Kidney (tissue), 14 donors: ENCODE measurements around the gene GLT6D1. TPM values are rescaled to one million over a fixed set of nuclear protein-coding genes. Genes with fewer than 3 reads are reported as not detected.

Source experiments
- DNase-seq, 5 donors: peaks; one replicate each; pipeline ENCODE4 v3.0.0-alpha.2; 2013 to 2020
- FAIRE-seq: peaks from 2 replicates; lab custom pipeline; 2012; peaks lifted over from hg19 to GRCh38; lab: Jason Lieb, UNC
- H3K27ac ChIP-seq, 2 donors: one replicate each; pipeline ENCODE4 v1.7.0; 2013; ENCODE audit warnings: low read depth in 2 of 2, low read length in 2 of 2, inconsistent platforms in 1 of 2
- H3K27me3 ChIP-seq: one replicate; pipeline ENCODE4 v1.7.1; 2013; ENCODE audit warnings: low read length, inconsistent platforms; ENCODE audit not compliant: control insufficient read depth, insufficient read depth
- H3K36me3 ChIP-seq, 3 donors: one replicate each; pipeline versions ENCODE4 v1.7.0 to v1.7.1; 2013; ENCODE audit warnings: low read length in 3 of 3, control low read depth in 1 of 3, inconsistent platforms in 1 of 3; ENCODE audit not compliant: insufficient read depth in 3 of 3, control insufficient read depth in 2 of 3
- H3K4me1 ChIP-seq, 3 donors: one replicate each; pipeline versions ENCODE4 v1.7.0 to v1.7.1; 2013; ENCODE audit warnings: low read length in 3 of 3, inconsistent platforms in 1 of 3, low read depth in 1 of 3; ENCODE audit not compliant: control insufficient read depth in 2 of 3, insufficient read depth in 2 of 3
- H3K4me3 ChIP-seq, 3 donors: one replicate each; pipeline versions ENCODE4 v1.7.0 to v1.8.1; 2013; ENCODE audit warnings: low read length in 3 of 3, control low read depth in 1 of 3, inconsistent platforms in 1 of 3
- H3K9ac ChIP-seq, 3 donors: one replicate each; pipeline versions ENCODE4 v1.7.0 to v1.7.1; 2013; ENCODE audit warnings: low read length in 3 of 3, control low read depth in 1 of 3, inconsistent platforms in 1 of 3
- H3K9me3 ChIP-seq, 3 donors: one replicate each; pipeline versions ENCODE4 v1.7.0 to v1.7.1; 2013; ENCODE audit warnings: low read length in 3 of 3, control low read depth in 1 of 3, inconsistent platforms in 1 of 3; ENCODE audit not compliant: control insufficient read depth in 2 of 3, insufficient read depth in 1 of 3
- intact Hi-C: fragments of 100-400 bp; cut with DNase I; formaldehyde crosslinking; loops from one replicate; pipeline ENCODE4 v1.11.1; 2022
- polyA plus RNA-seq: library from polyadenylated mRNA; stranded (reverse); fragments of 350-450 nt; fragmentation: Illumina TruSeq; extraction: RNeasy Lipid Tissue Mini Kit (QIAGEN cat#74804); gene quantifications from one replicate; pipeline ENCODE4 v1.2.3, GENCODE V29; 2014; ENCODE audit warnings: low read depth, low replicate concordance; ENCODE audit not compliant: insufficient read depth
- total RNA-seq: library from RNA; stranded (reverse); fragmentation: NEBNext Ultra II Directional; extraction: Animal tissue kit (Norgen Biotek cat#: 25700); gene quantifications from one replicate; pipeline ENCODE4 v1.2.1, GENCODE V29; 2021
- TF ChIP-seq, protein P1 (sequence below): IDR thresholded peaks from 3 replicates; pipeline ENCODE4 v1.5.1; 2012; ENCODE audit warnings: mild to moderate bottlenecking, moderate library complexity, borderline replicate concordance; ENCODE audit not compliant: insufficient read depth; ENCODE audit errors: extremely low read depth
- donor health status: control.
- donor health status: control.
- donor health status: control.
- donor health status: control.
- donor health status: control.
- donor health status: DM: yes; HTN: yes; CAD: no.
- donor health status: Normal renal cell carcinoma (clear cell type).

GLT6D1 gene
- total and polyA plus RNA-seq, 2 donors from 2014 or later: not detected

DNA sequence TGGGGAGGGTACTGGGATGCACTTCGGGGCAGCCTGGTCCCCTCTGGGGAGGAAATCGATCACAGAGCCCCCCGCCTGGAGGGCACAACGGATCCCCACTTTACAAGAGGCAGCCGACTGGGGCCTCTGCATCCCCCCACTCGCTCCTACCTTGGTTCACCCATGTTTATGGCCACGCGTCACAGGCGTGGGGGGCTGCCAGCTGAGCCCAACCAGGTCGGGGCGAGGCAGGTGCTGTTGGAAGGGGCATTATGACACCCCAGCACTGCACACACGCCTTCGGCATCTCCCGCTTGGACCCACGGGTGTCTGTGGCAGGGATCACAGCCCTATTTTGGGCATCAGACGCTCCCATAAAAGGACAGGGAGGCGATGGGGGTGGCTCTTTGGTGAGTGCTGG lies 45.4 kb upstream of the GLT6D1 start:
- TF ChIP-seq, protein P1, sequence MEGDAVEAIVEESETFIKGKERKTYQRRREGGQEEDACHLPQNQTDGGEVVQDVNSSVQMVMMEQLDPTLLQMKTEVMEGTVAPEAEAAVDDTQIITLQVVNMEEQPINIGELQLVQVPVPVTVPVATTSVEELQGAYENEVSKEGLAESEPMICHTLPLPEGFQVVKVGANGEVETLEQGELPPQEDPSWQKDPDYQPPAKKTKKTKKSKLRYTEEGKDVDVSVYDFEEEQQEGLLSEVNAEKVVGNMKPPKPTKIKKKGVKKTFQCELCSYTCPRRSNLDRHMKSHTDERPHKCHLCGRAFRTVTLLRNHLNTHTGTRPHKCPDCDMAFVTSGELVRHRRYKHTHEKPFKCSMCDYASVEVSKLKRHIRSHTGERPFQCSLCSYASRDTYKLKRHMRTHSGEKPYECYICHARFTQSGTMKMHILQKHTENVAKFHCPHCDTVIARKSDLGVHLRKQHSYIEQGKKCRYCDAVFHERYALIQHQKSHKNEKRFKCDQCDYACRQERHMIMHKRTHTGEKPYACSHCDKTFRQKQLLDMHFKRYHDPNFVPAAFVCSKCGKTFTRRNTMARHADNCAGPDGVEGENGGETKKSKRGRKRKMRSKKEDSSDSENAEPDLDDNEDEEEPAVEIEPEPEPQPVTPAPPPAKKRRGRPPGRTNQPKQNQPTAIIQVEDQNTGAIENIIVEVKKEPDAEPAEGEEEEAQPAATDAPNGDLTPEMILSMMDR: no peak
- Histone ChIP-seq H3K9ac (no peak overlapping the region), H3K9me3 (no peaks in the 10 kb centered on the region), H3K4me3 (no peak overlapping the region), H3K27me3 (no peaks in the 10 kb centered on the region), H3K27ac (no peak overlapping the region), H3K4me1 (no peaks in the 10 kb centered on the region), H3K36me3 (no peaks in the 10 kb centered on the region)
- intact Hi-C loops: no loop called here
- DNase-seq: no peak
- no peak for FAIRE-seq

DNA sequence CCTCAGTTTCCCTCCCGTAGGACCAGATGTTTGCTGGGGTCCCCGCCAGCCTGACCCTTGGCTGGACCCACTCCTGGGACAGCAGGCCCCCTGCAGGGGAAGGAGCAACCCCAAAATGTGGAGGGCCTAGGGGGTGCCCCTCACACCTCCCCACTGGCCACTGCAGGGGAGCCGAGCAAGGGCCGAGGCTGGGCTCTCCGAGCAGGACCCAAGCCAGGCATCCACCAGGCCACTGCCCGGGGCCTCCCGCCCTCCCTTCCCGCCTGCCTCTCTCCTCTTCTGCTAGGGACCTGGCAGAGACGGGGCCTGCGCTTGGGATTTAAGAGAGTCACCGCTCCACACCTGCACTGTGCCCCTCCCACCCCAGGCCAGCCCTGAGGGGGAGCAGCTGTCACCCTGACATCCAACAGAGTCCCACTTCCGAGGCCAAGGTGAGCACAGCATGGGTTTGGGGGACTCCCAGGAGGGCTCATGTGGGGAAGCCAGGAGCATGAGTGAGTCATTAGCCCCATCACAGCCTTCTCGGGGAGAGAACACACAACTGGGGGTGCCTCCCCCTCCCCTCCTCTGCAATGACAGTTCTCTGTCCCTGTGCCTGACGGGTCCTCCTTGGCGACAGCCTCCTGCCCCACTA lies 44.2 kb upstream of the GLT6D1 start:
- no peak overlapping the region for H3K9ac ChIP-seq
- H3K4me3 ChIP-seq: no peak overlapping the region
- H3K27me3 ChIP-seq: no peaks in the 10 kb centered on the region
- intact Hi-C loops: no loop called here
- no peaks in the 10 kb centered on the region for H3K9me3 ChIP-seq
- H3K27ac ChIP-seq: no peak overlapping the region
- TF ChIP-seq, protein P1: no peak
- no peaks in the 10 kb centered on the region for H3K4me1 ChIP-seq
- H3K36me3 ChIP-seq: no peaks in the 10 kb centered on the region
- no peak for DNase-seq
- FAIRE-seq: no peak

DNA sequence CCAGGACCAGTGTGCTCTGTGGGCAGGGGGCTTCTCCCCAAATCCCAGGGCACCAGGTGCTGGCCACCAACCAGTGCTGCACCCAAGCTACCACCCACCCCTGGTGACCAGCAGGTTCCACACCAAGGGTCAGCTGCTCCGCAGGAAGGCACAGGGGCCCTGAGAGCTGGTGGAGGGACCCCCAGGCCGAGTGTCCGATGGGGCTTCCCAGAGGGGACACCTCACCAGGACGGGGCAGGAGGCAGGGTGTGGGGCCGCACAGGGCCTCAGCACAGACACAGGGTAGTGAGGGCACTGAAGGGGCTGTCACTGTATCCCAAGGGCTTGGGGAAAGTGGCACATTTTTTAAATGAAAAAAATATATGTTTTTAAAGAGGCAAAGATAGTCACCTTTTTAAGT lies 41.8 kb upstream of the GLT6D1 start:
- Histone ChIP-seq H3K9ac (no peak overlapping the region), H3K27ac (no peak overlapping the region), H3K4me1 (no peaks in the 10 kb centered on the region), H3K9me3 (no peaks in the 10 kb centered on the region), H3K4me3 (no peak overlapping the region), H3K27me3 (no peaks in the 10 kb centered on the region), H3K36me3 (no peaks in the 10 kb centered on the region)
- FAIRE-seq (no peak), DNase-seq (peak in 1 of 5 donors; percentile 67)
- TF ChIP-seq, protein P1: no peak
- intact Hi-C loops: no loop called here

DNA sequence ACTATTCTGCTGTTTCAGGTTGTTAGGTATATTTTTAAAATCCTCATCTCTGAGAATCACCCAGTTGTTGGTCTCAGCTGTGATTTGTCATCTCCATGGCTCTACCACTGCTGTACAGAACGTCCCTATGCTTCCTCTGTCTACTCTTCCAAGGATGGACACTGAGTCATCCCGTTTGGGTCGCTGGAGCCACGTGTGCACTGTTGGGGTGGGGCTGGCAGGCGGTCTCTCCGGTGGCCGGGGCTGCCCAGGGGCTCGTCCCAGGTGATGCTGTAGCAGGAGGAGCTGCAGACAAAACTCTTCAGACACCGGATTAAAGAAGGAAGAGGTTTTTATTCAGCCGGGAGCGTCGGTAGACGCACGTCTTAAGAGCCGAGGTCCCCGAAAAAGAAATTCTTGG lies 40.7 kb upstream of the GLT6D1 start:
- no peak for FAIRE-seq
- no peaks in the 10 kb centered on the region for H3K4me1 ChIP-seq
- intact Hi-C loops: no loop called here
- H3K27me3 ChIP-seq: no peaks in the 10 kb centered on the region
- no peaks in the 10 kb centered on the region for H3K36me3 ChIP-seq
- H3K9ac ChIP-seq: no peak overlapping the region
- H3K27ac ChIP-seq: no peak overlapping the region
- H3K9me3 ChIP-seq: no peaks in the 10 kb centered on the region
- no peak for DNase-seq
- H3K4me3 ChIP-seq: no peak overlapping the region
- TF ChIP-seq, protein P1: no peak
